ENCODE results near the gene KCNJ5. TPM values are rescaled to one million over a fixed set of nuclear protein-coding genes. Genes with fewer than 3 reads are reported as not detected.

KCNJ5 gene
- total RNA-seq, 1 experiment from 2014 or later, result 0.17 TPM

DNA sequence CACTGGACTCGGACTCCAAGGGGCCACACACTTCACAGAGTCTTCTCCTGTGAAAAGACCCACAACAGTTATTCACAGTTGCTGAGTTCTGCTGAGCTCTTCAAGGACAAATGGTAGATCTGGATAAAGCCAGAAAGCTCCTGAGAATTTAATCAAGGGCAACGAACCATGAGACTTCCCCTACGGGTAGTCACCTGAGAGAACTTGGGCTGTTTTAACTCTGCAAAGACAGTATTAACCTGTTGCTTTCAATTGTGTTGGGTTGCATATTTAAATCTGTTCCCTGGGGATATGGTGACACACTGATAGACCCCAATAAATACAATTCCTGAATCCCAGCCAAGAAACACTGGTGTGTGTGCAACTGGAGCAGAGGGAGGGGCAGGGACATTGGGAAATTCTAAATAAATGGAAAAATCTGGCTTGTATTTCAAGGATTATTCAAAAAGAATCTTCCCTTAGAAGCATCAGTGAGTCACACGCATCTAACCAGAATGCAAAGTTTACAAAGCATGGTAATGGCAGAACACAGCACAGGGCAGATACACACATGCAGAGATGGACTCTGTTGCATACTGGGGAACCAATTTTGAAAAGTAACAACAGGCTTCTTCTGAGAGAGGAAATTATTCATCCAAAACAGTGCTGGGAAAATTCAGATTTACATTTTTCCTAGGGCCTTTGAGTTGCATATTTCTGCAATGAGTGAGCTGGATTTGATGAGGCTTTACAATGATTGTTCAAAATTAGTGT is 28.1 kb upstream of the KCNJ5 start (continued):
- TF ChIP-seq JUND (IDR thresholded peaks at IDR 0.05), result no peak

DNA sequence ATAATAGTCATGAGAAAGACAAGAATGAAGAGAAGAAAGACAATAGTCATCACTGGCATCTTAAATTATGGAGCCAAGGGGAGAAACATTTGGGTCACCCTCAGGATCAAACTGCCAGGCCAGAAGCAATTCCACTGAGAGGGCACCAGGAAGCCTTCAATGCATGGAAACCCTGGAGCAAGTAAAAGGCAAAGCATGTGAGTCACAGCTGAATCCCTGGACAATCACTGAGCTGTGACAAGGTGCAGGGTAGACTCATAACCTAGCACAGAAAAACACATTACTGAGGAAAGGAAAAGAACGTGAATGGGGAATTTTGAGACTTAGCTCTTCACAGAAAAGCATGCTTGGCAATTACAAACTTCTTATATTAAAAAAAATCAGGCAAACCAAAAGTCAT is 25.7 kb upstream of the KCNJ5 start:
- Histone ChIP-seq H4K20me1 (ENCODE audit: insufficient read depth) (no peaks in the 10 kb centered on the region), H3K9me3 (ENCODE audit: control insufficient read depth in 1 of 2, insufficient read depth in 1 of 2, low read depth in 1 of 2, low read length in 2 of 2) (no peaks in the 10 kb centered on the region), H3K9me2 (ENCODE audit: insufficient read depth) (no peaks in the 10 kb centered on the region), H3K27me3 (ENCODE audit: insufficient read depth, low read length) (no peaks in the 10 kb centered on the region), H3K79me2 (ENCODE audit: insufficient read depth, low read length) (no peaks in the 10 kb centered on the region), H3K4me1 (ENCODE audit: control insufficient read depth in 1 of 2, insufficient read depth in 2 of 2, low read length in 2 of 2) (no peaks in the 10 kb centered on the region), H3K36me3 (ENCODE audit: control insufficient read depth in 1 of 2, insufficient read depth in 2 of 2, low read length in 2 of 2) (no peaks in the 10 kb centered on the region), H3K4me2 (ENCODE audit: low read length) (no peak overlapping the region), H2AFZ (ENCODE audit: low read depth, low read length, poor library complexity, severe bottlenecking) (no peak overlapping the region), H3K4me3 (replicated peaks in 1 of 2; ENCODE audit: low read depth in 1 of 2, low read length in 2 of 2) (no peak overlapping the region), H3K9ac (ENCODE audit: low read length) (no peak overlapping the region), H3K27ac (ENCODE audit: low read depth, low read length) (no peak overlapping the region)
- RAD21 ChIA-PET (ENCODE audit: low non-redundant PET in 1 of 2, low total read pairs in 2 of 2, uncharacterized antibody in 2 of 2, unreplicated experiment in 2 of 2), result no interaction called here
- BruUV-seq (replicated peaks), result no TSS peak
- no peak for TF ChIP-seq ELF1 (IDR thresholded peaks at IDR 0.05; ENCODE audit: borderline replicate concordance, low read depth)
- no peak for TF ChIP-seq RAD21 (IDR thresholded peaks at IDR 0.05; ENCODE audit: low read depth)
- no peak for ATAC-seq
- DNase-seq (ENCODE audit: low read depth, low spot score), result no peak
- intact Hi-C loops (cut with micrococcal nuclease), result no loop called here
- POLR2A ChIA-PET, result no interaction called here
- CTCF ChIA-PET, result no interaction called here

DNA sequence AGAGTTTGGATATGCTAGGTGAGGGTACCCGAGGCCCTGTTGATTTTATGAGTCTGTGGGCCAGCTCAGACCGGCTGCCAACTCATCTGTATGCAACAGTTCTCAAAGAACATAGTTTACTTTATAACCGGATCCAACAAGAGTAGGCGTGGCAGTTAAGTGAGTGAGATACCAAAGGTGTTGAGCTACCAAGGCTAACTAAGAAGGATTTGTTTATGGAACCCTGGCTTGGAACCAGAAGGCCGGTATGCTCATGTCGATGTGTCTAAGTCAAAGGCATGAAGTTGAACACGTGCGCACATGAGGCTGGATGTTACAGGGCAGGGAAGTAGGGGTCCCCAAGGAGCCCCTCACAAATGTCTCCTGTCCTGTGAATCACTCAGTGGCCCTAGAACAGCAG is 23.9 kb upstream of the KCNJ5 start, which contains the start of gene KCNJ1:
Gene KCNJ1 (minus strand): TSS at position 20 of the 400 bp plus-strand sequence. CDS start 27,053 bp downstream, outside the sequence.
- no peak for DNase-seq (ENCODE audit: low read depth, low spot score)
- Histone ChIP-seq H2AFZ (ENCODE audit: low read depth, low read length, poor library complexity, severe bottlenecking) (no peak within 1 kb of the TSS), H3K27me3 (ENCODE audit: insufficient read depth, low read length) (peaks cover 6% of the 10 kb centered on the region; the same call in 1 of the 2 replicates), H3K4me2 (ENCODE audit: low read length) (no peak within 1 kb of the TSS), H3K9ac (ENCODE audit: low read length) (no peak within 1 kb of the TSS), H3K4me1 (ENCODE audit: control insufficient read depth in 1 of 2, insufficient read depth in 2 of 2, low read length in 2 of 2) (no peaks in the 10 kb centered on the region), H3K9me3 (ENCODE audit: control insufficient read depth in 1 of 2, insufficient read depth in 1 of 2, low read depth in 1 of 2, low read length in 2 of 2) (no peaks in the 10 kb centered on the region), H3K79me2 (ENCODE audit: insufficient read depth, low read length) (no peaks in the 10 kb centered on the region), H3K27ac (ENCODE audit: low read depth, low read length) (no peak within 1 kb of the TSS), H3K9me2 (ENCODE audit: insufficient read depth) (no peaks in the 10 kb centered on the region), H3K4me3 (replicated peaks in 1 of 2; ENCODE audit: low read depth in 1 of 2, low read length in 2 of 2) (no peak within 1 kb of the TSS), H3K36me3 (ENCODE audit: control insufficient read depth in 1 of 2, insufficient read depth in 2 of 2, low read length in 2 of 2) (no peaks in the 10 kb centered on the region), H4K20me1 (ENCODE audit: insufficient read depth) (no peaks in the 10 kb centered on the region)
- ChIA-PET POLR2A (no interaction called here), RAD21 (ENCODE audit: low non-redundant PET in 1 of 2, low total read pairs in 2 of 2, uncharacterized antibody in 2 of 2, unreplicated experiment in 2 of 2) (no interaction called here), CTCF (no interaction called here)
- BruUV-seq (replicated peaks), result no TSS peak
- TF ChIP-seq RAD21 (IDR thresholded peaks at IDR 0.05; ENCODE audit: low read depth), result no peak
- TF ChIP-seq, protein P1, sequence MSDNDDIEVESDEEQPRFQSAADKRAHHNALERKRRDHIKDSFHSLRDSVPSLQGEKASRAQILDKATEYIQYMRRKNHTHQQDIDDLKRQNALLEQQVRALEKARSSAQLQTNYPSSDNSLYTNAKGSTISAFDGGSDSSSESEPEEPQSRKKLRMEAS (IDR thresholded peaks at IDR 0.05), result no peak
- no peak for ATAC-seq
- intact Hi-C loops (cut with micrococcal nuclease), result no loop called here
